ENCODE data around the gene PCSK9.

- TF ChIP-seq EZH2 (IDR thresholded peaks at IDR 0.05) (no peak), POLR2AphosphoS5 (IDR thresholded peaks at IDR 0.05; ENCODE audit: borderline replicate concordance, low read depth, low read length) (no peak), FOXP2 (optimal IDR thresholded peaks at IDR 0.05; ENCODE audit: control extremely low read depth, extremely low read length, insufficient read depth) (no peak)
Observed at GRCh38 chr1:55040083-55040932, 960 bp downstream of the PCSK9 start.

Data from SK-N-MC (cell line).